ENCODE results near the gene MEPCE.

DNA sequence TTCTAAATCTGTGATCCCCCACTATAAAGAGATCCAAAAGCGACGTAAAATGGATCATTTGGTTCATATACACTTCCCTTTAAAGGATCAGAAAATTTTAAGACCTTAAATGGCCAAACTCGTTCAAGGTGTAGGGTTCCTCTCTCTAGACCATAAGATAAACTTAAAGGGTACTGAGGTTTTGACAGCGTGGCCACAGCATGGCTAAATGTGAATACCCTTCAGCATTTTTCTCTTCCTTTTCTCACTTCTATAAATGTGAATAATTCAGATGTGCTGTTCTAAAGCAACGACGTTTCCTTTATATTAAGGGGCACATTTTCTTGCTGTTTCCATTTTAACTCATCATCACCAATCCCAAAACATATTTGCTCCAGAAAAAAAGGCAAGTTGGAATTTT, 6.3 kb upstream of the MEPCE start:
- TF ChIP-seq, protein P1, sequence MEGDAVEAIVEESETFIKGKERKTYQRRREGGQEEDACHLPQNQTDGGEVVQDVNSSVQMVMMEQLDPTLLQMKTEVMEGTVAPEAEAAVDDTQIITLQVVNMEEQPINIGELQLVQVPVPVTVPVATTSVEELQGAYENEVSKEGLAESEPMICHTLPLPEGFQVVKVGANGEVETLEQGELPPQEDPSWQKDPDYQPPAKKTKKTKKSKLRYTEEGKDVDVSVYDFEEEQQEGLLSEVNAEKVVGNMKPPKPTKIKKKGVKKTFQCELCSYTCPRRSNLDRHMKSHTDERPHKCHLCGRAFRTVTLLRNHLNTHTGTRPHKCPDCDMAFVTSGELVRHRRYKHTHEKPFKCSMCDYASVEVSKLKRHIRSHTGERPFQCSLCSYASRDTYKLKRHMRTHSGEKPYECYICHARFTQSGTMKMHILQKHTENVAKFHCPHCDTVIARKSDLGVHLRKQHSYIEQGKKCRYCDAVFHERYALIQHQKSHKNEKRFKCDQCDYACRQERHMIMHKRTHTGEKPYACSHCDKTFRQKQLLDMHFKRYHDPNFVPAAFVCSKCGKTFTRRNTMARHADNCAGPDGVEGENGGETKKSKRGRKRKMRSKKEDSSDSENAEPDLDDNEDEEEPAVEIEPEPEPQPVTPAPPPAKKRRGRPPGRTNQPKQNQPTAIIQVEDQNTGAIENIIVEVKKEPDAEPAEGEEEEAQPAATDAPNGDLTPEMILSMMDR (IDR thresholded peaks at IDR 0.05 in 2 of 3, conservative IDR thresholded peaks at IDR 0.05 in 1 of 3; ENCODE audit: control insufficient read depth in 2 of 3, extremely low read depth in 1 of 3, insufficient read depth in 1 of 3, low read depth in 3 of 3, low read length in 3 of 3) = no peak
- TF ChIP-seq, protein P2, sequence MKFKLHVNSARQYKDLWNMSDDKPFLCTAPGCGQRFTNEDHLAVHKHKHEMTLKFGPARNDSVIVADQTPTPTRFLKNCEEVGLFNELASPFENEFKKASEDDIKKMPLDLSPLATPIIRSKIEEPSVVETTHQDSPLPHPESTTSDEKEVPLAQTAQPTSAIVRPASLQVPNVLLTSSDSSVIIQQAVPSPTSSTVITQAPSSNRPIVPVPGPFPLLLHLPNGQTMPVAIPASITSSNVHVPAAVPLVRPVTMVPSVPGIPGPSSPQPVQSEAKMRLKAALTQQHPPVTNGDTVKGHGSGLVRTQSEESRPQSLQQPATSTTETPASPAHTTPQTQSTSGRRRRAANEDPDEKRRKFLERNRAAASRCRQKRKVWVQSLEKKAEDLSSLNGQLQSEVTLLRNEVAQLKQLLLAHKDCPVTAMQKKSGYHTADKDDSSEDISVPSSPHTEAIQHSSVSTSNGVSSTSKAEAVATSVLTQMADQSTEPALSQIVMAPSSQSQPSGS (IDR thresholded peaks at IDR 0.05; ENCODE audit: low read length) = no peak

Data from GM12878 (cell line).